Measurements from ENCODE around the gene DNAJB2.
"Not testable (repeated sequence)": the region's sequence is repeated elsewhere in the genome, so short reads cannot be mapped to it uniquely, and the experiment has no call there.

Gene DNAJB2

DNA sequence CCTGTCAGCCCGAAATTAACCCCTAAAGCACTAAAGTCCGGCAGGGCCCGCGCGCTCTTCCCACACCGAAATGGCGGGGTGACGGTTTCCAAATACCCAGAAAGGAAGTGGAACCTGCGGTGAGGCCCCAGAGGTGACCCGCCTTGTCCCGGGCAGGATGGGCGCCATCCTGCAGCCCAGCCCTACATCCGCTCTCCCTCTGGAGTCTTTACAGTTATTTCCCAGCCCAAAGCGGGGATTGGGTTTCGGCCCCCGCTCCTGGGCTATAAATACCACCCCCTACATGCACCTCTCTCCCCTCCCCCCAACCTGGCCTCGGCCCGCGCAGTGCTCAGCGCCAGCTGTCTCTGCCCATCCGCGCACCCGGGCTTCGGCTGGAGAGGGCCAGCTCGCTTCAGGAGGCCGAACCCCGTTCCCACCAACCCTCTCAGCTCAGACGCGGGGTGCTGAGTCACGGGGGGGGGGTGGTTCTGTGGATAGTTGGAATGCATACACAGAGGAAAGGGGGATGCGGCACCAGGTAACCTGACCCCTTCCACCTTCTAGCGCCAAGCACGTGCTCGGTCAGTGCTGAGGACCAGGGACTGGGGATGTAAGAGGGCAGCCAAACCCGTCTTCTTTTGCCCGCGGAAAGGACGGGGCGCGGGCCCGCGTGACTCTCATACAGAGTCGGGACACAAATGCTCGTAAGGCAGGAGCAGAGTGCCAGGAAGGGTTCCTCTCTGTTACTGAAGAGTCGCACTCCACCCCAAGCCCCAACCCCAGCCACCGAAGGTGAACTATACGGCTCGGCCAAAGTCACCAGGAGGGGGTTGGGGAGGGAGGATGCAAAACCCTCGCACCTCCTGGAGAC, 26.0 kb upstream of the DNAJB2 start, which contains the start of gene TUBA4B:
TUBA4B (plus strand) TSS at position 344 of the 853 bp plus-strand sequence; CDS start at position 509, 165 bp downstream.
- TF ChIP-seq, protein P1, sequence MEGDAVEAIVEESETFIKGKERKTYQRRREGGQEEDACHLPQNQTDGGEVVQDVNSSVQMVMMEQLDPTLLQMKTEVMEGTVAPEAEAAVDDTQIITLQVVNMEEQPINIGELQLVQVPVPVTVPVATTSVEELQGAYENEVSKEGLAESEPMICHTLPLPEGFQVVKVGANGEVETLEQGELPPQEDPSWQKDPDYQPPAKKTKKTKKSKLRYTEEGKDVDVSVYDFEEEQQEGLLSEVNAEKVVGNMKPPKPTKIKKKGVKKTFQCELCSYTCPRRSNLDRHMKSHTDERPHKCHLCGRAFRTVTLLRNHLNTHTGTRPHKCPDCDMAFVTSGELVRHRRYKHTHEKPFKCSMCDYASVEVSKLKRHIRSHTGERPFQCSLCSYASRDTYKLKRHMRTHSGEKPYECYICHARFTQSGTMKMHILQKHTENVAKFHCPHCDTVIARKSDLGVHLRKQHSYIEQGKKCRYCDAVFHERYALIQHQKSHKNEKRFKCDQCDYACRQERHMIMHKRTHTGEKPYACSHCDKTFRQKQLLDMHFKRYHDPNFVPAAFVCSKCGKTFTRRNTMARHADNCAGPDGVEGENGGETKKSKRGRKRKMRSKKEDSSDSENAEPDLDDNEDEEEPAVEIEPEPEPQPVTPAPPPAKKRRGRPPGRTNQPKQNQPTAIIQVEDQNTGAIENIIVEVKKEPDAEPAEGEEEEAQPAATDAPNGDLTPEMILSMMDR (IDR thresholded peaks at IDR 0.05; ENCODE audit: insufficient read depth, low read length, poor library complexity, severe bottlenecking), result no peak
- no peaks in the 10 kb centered on the region for H3K27me3 ChIP-seq (replicated peaks; ENCODE audit: control insufficient read depth, insufficient read depth, low read length)
- H3K4me3 ChIP-seq (replicated peaks; ENCODE audit: low read depth, low read length), result peak within 1 kb of the TSS; percentile 92
- peak; percentile 69 for DNase-seq (ENCODE audit: extremely low read depth, insufficient read length)
- H3K36me3 ChIP-seq (ENCODE audit: control insufficient read depth, insufficient read depth, low read length), result peaks cover 14% of the 10 kb centered on the region

DNA sequence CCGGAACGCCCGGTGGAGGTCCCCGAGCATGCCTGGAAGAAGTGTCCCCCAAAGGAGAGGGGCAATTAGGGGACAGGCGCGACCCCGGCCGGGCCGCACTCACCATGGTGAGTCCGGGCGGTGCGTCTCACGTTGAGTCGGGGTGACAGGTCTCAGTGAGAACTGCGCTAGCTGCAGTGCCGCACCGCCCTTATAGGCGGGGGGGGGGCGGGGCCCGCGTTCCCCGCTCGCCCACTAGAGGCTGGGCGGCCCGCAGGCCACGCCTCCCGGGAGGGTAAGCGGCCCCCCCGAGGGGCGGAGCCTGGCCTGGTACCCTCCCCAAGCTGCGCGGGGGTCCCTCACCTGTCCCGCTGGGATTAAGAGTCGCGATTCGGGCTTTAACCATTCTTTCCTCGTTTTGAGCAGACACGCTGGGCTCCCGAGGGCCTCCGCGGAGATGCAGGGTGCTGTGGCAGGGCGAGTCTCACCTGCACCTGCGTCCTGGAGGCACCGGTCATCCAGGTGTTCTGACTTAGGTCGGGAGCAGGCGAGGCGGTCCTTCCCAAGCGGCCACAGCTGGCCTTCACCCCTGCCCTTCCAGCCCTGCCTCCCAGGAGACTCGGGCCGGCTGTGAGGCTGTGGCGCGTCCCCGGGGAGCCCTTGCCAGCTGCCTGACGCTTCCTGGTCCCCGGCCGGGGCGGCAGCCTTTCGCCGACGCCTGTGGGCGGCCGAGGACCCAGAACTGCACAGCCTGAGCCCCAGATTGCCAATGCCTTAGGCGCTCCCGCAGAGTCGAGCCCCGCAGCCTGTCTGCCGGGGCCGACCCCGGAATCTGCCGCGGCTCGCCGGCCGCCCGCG, 25.2 kb upstream of the DNAJB2 start, which contains the start of gene TUBA4A:
TUBA4A (minus strand) TSS at position 166 of the 837 bp plus-strand sequence; CDS start at position 106, 60 bp downstream.
- no peaks in the 10 kb centered on the region for H3K27me3 ChIP-seq (replicated peaks; ENCODE audit: control insufficient read depth, insufficient read depth, low read length)
- peak; percentile 91 for DNase-seq (ENCODE audit: extremely low read depth, insufficient read length)
- H3K36me3 ChIP-seq (ENCODE audit: control insufficient read depth, insufficient read depth, low read length), result peaks cover 12% of the 10 kb centered on the region
- peak within 1 kb of the TSS; percentile 92 for H3K4me3 ChIP-seq (replicated peaks; ENCODE audit: low read depth, low read length)
- TF ChIP-seq, protein P1 (IDR thresholded peaks at IDR 0.05; ENCODE audit: insufficient read depth, low read length, poor library complexity, severe bottlenecking), result no peak

DNA sequence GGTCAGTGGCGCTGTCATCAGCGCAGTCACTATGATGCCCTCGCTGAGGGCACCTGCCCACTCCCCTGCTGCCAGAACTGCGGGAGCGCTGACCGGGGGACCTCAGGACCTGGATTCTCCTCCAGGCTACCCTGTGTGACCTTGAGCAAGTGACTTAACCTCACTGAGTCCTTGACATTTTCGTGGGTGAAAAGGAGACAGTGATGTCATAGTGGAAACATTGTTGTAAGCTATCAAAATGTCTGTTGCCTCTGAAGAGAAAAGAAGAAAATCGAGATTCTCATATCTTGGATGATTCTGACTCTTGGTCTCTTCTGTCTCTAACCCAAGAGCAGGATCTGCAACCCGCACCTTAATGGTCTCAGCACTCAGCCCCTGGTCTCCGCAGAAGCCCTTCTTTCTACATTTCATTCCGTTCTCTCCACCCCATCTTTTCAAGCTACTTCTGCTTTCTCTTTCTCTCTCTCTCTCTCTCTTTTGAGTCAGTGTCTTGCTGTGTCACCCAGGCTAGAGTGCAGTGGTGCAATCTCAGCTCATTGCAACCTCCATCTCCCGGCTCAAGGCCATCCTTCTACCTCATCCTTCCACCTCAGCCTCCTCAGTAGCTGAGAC, 24.5 kb upstream of the DNAJB2 start:
- Histone ChIP-seq H3K27me3 (replicated peaks; ENCODE audit: control insufficient read depth, insufficient read depth, low read length) (no peaks in the 10 kb centered on the region), H3K36me3 (ENCODE audit: control insufficient read depth, insufficient read depth, low read length) (peaks cover 12% of the 10 kb centered on the region), H3K4me3 (replicated peaks; ENCODE audit: low read depth, low read length) (peak overlapping the region; percentile 92)
- peak; percentile 60 for DNase-seq (ENCODE audit: extremely low read depth, insufficient read length)
- TF ChIP-seq, protein P1 (IDR thresholded peaks at IDR 0.05; ENCODE audit: insufficient read depth, low read length, poor library complexity, severe bottlenecking), result no peak

DNA sequence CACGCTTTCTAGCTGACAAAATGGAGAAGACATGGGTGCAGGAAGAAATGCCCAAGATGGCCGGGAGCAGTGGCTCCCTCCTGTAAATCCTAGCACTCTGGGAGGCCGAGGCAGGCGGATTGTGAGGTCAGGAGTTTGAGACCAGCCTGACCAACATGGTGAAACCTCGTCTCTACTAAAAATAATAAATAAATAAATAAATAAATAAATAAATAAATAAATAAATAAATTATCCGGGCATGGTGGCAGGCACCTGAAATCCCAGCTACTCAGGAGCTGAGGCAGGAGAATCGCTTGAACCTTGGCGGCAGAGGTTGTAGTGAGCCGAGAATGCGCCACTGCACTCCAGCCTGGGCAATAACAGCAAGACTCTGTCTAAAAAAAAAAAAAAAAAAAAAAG, 20.2 kb upstream of the DNAJB2 start:
- H3K36me3 ChIP-seq (ENCODE audit: control insufficient read depth, insufficient read depth, low read length); H3K4me3 ChIP-seq (replicated peaks; ENCODE audit: low read depth, low read length); H3K27me3 ChIP-seq (replicated peaks; ENCODE audit: control insufficient read depth, insufficient read depth, low read length); DNase-seq (ENCODE audit: extremely low read depth, insufficient read length): not testable (repeated sequence)

DNA sequence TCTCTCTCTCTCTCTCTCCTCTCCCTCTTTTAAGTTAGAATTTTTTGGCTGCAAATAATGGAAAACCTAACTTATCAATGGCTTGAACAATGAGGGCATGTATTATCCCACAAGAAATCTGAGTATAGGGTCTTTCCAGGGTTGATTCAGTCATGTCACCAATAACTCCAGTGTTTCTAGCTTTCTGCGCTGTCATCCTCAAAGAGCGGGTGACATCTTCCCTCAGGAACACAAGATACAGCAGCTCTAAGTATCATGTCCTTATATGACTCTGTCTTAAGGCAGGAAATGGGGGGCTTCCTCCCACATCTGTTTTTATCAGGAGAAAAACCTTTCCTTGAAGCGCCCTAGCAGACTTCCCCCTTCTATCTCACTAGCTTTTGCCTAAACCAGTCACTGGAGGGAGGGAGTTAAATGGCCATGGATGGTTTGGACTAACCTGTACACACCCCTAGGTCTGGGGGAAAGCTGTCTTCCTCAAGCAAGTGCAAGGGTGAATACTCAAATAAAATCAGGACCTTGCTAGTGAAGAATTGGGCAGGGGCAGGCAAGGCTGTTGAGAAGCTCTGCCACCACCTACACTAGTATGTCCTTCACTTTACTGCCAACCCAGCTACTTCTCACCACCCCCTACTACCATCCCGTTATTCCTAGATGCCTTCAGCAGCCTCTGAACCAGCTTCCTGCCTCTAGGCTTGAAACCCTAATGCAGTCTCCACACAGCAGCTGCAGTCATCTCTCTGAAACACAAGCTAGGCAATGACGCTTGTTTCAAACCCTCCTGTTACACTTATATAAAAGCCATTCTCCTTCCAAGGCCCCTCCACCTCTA, 17.9 kb upstream of the DNAJB2 start:
- DNase-seq (ENCODE audit: extremely low read depth, insufficient read length), result no peak
- Histone ChIP-seq H3K27me3 (replicated peaks; ENCODE audit: control insufficient read depth, insufficient read depth, low read length) (no peaks in the 10 kb centered on the region), H3K36me3 (ENCODE audit: control insufficient read depth, insufficient read depth, low read length) (no peaks in the 10 kb centered on the region), H3K4me3 (replicated peaks; ENCODE audit: low read depth, low read length) (no peak overlapping the region)
- TF ChIP-seq, protein P1 (IDR thresholded peaks at IDR 0.05; ENCODE audit: insufficient read depth, low read length, poor library complexity, severe bottlenecking), result no peak

Measured in GM06990 (cell line).